Activated naive CD4-positive, alpha-beta T cell treated with anti-CD3 and anti-CD28 coated beads, Interleukin-2, amount 10 ng/mL, durations not matched to agents 7 days and 5 days (primary cell): ENCODE results near the gene GJB4.
"Not testable (repeated sequence)": the region's sequence is repeated elsewhere in the genome, so short reads cannot be mapped to it uniquely, and the experiment has no call there.

Experiments used
- CTCF ChIA-PET: fragments of 350-600 bp; sonication (Branson Sonifier 250); formaldehyde crosslinking; loops from one replicate; lab custom pipeline; 2021; ENCODE audit warnings: antibody characterized with exemption; lab: Charles Lee
- DNase-seq: peaks from one replicate; pipeline ENCODE4 v3.0.0-alpha.2; 2020
- H3K27ac Mint-ChIP-seq: one replicate; pipeline ENCODE4 v1.8.0; 2021; ENCODE audit warnings: mild to moderate bottlenecking, moderate library complexity, mixed read lengths
- H3K27me3 Mint-ChIP-seq: one replicate; pipeline ENCODE4 v1.8.0; 2021; ENCODE audit warnings: mild to moderate bottlenecking, mixed read lengths
- H3K36me3 Mint-ChIP-seq: one replicate; pipeline ENCODE4 v1.8.0; 2021; ENCODE audit warnings: mixed read lengths
- H3K4me1 Mint-ChIP-seq: one replicate; pipeline ENCODE4 v1.8.0; 2021; ENCODE audit warnings: mixed read lengths
- H3K4me3 Mint-ChIP-seq: one replicate; pipeline ENCODE4 v1.8.0; 2021; ENCODE audit warnings: mild to moderate bottlenecking, moderate library complexity, mixed read lengths
- H3K9me3 Mint-ChIP-seq: one replicate; pipeline ENCODE4 v1.8.0; 2021; ENCODE audit warnings: mixed read lengths

The GJB4 gene

GRCh38 chr1:34759503-34760357 is at the start of gene GJB4:
TSS of gene GJB4 (plus strand) at chr1:34759740. CDS start at chr1:34761255, 1,515 bp downstream.
- DNase-seq = no peak
- CTCF ChIA-PET = no interaction called here
- H3K4me3 Mint-ChIP-seq = no peak within 1 kb of the TSS
- H3K27me3 Mint-ChIP-seq = peaks cover 12% of the 10 kb centered on the region
- no peaks in the 10 kb centered on the region for H3K4me1 Mint-ChIP-seq
- H3K27ac Mint-ChIP-seq = peak within 1 kb of the TSS; percentile 33
- no peaks in the 10 kb centered on the region for H3K36me3 Mint-ChIP-seq
- no peaks in the 10 kb centered on the region for H3K9me3 Mint-ChIP-seq

DNA sequence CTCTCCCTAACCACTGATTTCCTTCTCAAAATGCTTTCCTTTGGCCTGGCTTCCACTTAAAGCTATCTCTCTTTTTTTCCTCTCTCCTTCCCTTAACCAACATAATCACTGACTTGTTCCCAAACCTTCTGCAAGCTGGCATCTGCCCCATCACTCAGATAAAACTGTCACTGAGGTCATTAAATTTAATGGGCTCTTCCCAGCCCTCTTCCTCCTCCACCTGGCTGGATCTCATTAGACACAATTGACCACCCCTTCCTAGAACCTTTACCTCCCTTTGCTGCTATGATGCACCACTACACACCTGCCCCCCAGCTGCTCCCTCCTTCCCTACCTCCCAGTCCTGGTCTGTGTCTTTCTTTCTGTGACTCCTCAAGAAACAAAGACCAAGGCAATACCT is 48.7 kb upstream of the GJB4 start:
- H3K4me3 Mint-ChIP-seq = no peak overlapping the region
- no peaks in the 10 kb centered on the region for H3K36me3 Mint-ChIP-seq
- DNase-seq = no peak
- H3K4me1 Mint-ChIP-seq = no peaks in the 10 kb centered on the region
- H3K27ac Mint-ChIP-seq = no peak overlapping the region
- CTCF ChIA-PET = no interaction called here
- H3K27me3 Mint-ChIP-seq = peaks cover 1% of the 10 kb centered on the region
- no peaks in the 10 kb centered on the region for H3K9me3 Mint-ChIP-seq

GRCh38 chr1:34711485-34711884 is 48.1 kb upstream of the GJB4 start:
- H3K27me3 Mint-ChIP-seq = peaks cover 7% of the 10 kb centered on the region
- no peaks in the 10 kb centered on the region for H3K4me1 Mint-ChIP-seq
- H3K4me3 Mint-ChIP-seq = no peak overlapping the region
- CTCF ChIA-PET = no interaction called here
- no peak overlapping the region for H3K27ac Mint-ChIP-seq
- H3K9me3 Mint-ChIP-seq = no peaks in the 10 kb centered on the region
- no peak for DNase-seq
- no peaks in the 10 kb centered on the region for H3K36me3 Mint-ChIP-seq

DNA sequence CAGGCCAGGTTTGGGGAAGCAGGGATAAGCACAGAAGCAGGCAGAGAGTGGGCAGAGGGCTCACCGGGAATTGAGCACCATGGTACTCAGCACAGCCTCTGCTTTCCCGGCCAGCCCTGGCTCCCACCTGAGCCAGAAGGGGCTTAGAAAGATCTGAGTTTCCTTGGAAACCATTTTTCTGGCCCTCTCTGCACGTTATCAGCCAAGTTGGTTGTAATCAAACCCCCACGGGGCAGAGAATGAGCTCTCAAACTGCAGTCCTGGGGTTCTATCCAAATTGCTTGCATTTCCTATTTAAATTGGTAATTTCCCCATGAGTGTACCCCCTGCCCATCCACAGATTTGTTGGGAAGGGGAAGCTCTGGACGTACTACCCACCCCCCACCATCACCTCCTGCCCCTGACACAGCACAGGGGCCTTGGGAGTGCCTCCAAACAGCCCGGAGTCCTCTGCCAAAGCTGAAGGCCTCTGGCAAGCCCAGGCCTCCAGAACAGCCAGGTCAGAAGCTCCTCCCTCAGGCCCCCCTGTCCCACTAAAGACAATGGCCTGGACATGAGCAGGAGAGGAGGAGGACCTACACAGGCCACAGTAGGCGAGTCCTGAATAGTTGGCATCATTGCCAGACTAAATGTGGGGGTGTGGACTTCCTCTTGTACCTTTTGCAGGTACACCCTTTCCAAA is 47.4 kb upstream of the GJB4 start:
- CTCF ChIA-PET = no interaction called here
- no peaks in the 10 kb centered on the region for H3K36me3 Mint-ChIP-seq
- DNase-seq = no peak
- H3K4me1 Mint-ChIP-seq = no peaks in the 10 kb centered on the region
- H3K27me3 Mint-ChIP-seq = peaks cover 7% of the 10 kb centered on the region
- H3K9me3 Mint-ChIP-seq = no peaks in the 10 kb centered on the region
- H3K4me3 Mint-ChIP-seq = no peak overlapping the region
- no peak overlapping the region for H3K27ac Mint-ChIP-seq

- Mint-ChIP-seq H3K9me3 (no peaks in the 10 kb centered on the region), H3K27ac (no peak overlapping the region), H3K4me1 (no peaks in the 10 kb centered on the region), H3K27me3 (peaks cover 7% of the 10 kb centered on the region), H3K4me3 (no peak overlapping the region), H3K36me3 (no peaks in the 10 kb centered on the region)
- no peak for DNase-seq
- CTCF ChIA-PET = no interaction called here
Measured at GRCh38 chr1:34713443-34713842, 46.1 kb upstream of the GJB4 start.

GRCh38 chr1:34714386-34714785 is 45.2 kb upstream of the GJB4 start:
- H3K9me3 Mint-ChIP-seq = no peaks in the 10 kb centered on the region
- H3K27me3 Mint-ChIP-seq = peaks cover 7% of the 10 kb centered on the region
- no peak overlapping the region for H3K4me3 Mint-ChIP-seq
- DNase-seq = no peak
- H3K36me3 Mint-ChIP-seq = no peaks in the 10 kb centered on the region
- H3K27ac Mint-ChIP-seq = no peak overlapping the region
- CTCF ChIA-PET = no interaction called here
- H3K4me1 Mint-ChIP-seq = no peaks in the 10 kb centered on the region

DNA sequence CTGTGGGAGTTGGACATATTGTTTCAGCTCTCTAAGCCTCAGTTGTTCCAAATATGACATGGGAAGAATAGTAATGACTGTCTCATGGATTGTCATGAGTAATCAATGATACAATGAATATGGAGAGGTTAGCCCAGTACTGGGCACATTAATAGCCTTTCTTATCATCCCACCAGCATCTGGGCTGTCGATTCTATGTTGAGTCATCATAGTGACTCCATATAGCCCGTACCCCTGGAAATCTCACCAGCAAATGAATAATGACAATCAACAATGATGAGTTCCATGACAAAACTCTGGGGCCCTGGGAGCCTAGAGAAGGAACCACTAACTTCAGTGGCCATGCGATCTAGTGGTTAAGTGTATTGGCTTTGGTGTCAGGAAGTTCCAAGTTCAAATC is 44.4 kb upstream of the GJB4 start:
- no peak for DNase-seq
- CTCF ChIA-PET = no interaction called here
- peaks cover 9% of the 10 kb centered on the region for H3K27me3 Mint-ChIP-seq
- no peaks in the 10 kb centered on the region for H3K4me1 Mint-ChIP-seq
- no peak overlapping the region for H3K27ac Mint-ChIP-seq
- H3K4me3 Mint-ChIP-seq = no peak overlapping the region
- H3K9me3 Mint-ChIP-seq = no peaks in the 10 kb centered on the region
- no peaks in the 10 kb centered on the region for H3K36me3 Mint-ChIP-seq

DNA sequence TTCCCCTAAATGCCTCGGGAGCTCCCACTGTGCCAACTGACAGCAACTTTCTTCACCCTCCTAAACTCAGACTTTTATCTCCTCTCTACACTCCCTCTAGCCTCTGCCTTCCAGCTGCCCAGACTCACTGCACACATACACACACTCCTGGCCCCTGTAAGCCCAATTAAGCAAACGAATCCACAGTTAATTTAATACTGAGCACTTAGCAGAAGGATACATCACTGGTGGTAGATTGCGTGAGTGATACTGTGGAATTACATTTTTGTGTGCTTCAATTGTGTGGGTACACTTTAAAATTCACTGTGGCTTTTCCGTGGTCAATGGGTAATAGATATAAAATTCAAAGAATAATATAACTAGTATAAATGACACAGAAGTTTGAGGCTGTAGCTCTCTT is 38.3 kb upstream of the GJB4 start:
- Mint-ChIP-seq H3K27me3 (peaks cover 22% of the 10 kb centered on the region), H3K4me3 (no peak overlapping the region)
- CTCF ChIA-PET = no interaction called here

GRCh38 chr1:34721646-34722355 is 37.7 kb upstream of the GJB4 start:
- H3K36me3 Mint-ChIP-seq = no peaks in the 10 kb centered on the region
- no peak for DNase-seq
- no peaks in the 10 kb centered on the region for H3K4me1 Mint-ChIP-seq
- CTCF ChIA-PET = no interaction called here
- H3K27me3 Mint-ChIP-seq = peaks cover 23% of the 10 kb centered on the region
- H3K9me3 Mint-ChIP-seq = no peaks in the 10 kb centered on the region
- H3K27ac Mint-ChIP-seq = no peak overlapping the region
- H3K4me3 Mint-ChIP-seq = no peak overlapping the region

More for the DNA sequence above, 38.3 kb upstream of the GJB4 start:
- H3K4me1 Mint-ChIP-seq = no peaks in the 10 kb centered on the region
- H3K27ac Mint-ChIP-seq = no peak overlapping the region
- DNase-seq = no peak
- H3K9me3 Mint-ChIP-seq = no peaks in the 10 kb centered on the region
- H3K36me3 Mint-ChIP-seq = no peaks in the 10 kb centered on the region

DNA sequence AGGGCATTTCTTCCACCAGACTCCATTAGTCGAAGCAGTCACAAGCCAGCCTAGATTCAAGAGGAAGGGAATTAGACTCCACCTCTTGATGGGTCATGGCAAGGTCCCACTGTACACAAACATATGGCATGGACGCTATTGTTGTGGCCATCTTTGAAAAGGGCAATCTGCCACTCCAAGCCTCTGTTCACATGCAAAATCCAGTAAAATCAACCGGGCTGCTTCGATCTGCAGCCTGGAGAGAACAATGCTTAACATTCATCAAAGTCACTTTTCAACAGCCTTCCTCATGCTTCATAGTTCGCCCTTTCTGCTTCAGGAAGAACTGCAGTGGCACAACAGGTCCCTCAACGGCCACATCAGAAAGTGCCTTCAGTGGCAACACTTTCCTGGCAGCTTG is 32.7 kb upstream of the GJB4 start:
- Mint-ChIP-seq H3K27ac (no peak overlapping the region), H3K36me3 (no peaks in the 10 kb centered on the region), H3K4me3 (no peak overlapping the region), H3K9me3 (no peaks in the 10 kb centered on the region), H3K4me1 (no peaks in the 10 kb centered on the region), H3K27me3 (peaks cover 17% of the 10 kb centered on the region)
- DNase-seq = no peak
- CTCF ChIA-PET = interaction anchor here (0.7 kb wide), 1 partner anchor 16 kb away, joined by 3 read pairs; no protein-coding TSS in a partner anchor

- H3K4me1 Mint-ChIP-seq = no peaks in the 10 kb centered on the region
- DNase-seq = no peak
- CTCF ChIA-PET = no interaction called here
- peaks cover 23% of the 10 kb centered on the region for H3K27me3 Mint-ChIP-seq
- no peaks in the 10 kb centered on the region for H3K36me3 Mint-ChIP-seq
- no peak overlapping the region for H3K27ac Mint-ChIP-seq
- no peak overlapping the region for H3K4me3 Mint-ChIP-seq
- H3K9me3 Mint-ChIP-seq = no peaks in the 10 kb centered on the region
Measured at GRCh38 chr1:34730485-34730884, 29.1 kb upstream of the GJB4 start.

GRCh38 chr1:34732831-34733230 is 26.7 kb upstream of the GJB4 start:
- H3K4me3 Mint-ChIP-seq, CTCF ChIA-PET, H3K27ac Mint-ChIP-seq, H3K9me3 Mint-ChIP-seq, H3K36me3 Mint-ChIP-seq, H3K4me1 Mint-ChIP-seq, DNase-seq: not testable (repeated sequence)
- H3K27me3 Mint-ChIP-seq = peaks cover 15% of the 10 kb centered on the region

- Mint-ChIP-seq H3K9me3 (no peaks in the 10 kb centered on the region), H3K36me3 (no peaks in the 10 kb centered on the region), H3K27me3 (peaks cover 23% of the 10 kb centered on the region), H3K27ac (no peak overlapping the region), H3K4me3 (no peak overlapping the region), H3K4me1 (no peaks in the 10 kb centered on the region)
- no peak for DNase-seq
- CTCF ChIA-PET = interaction anchor here (1.2 kb wide), 1 partner anchor 7 kb away, joined by 4 read pairs; no protein-coding TSS in a partner anchor
Measured at GRCh38 chr1:34736692-34737091, 22.8 kb upstream of the GJB4 start.

- H3K36me3 Mint-ChIP-seq, CTCF ChIA-PET, H3K4me3 Mint-ChIP-seq, H3K27ac Mint-ChIP-seq, H3K9me3 Mint-ChIP-seq, DNase-seq, H3K4me1 Mint-ChIP-seq: not testable (repeated sequence)
- peaks cover 28% of the 10 kb centered on the region for H3K27me3 Mint-ChIP-seq
Measured at GRCh38 chr1:34737236-34737635, 22.3 kb upstream of the GJB4 start.
